Measurements from ENCODE around the gene DDX21. TPM values are rescaled to one million over a fixed set of nuclear protein-coding genes. Genes with fewer than 3 reads are reported as not detected.

Gene DDX21
- total and polyA plus RNA-seq, 2 of the 13 experiments (the other 11 are each of a cell fraction or from before 2014, with no cell fraction given): 52.5 to 147 TPM

DNA sequence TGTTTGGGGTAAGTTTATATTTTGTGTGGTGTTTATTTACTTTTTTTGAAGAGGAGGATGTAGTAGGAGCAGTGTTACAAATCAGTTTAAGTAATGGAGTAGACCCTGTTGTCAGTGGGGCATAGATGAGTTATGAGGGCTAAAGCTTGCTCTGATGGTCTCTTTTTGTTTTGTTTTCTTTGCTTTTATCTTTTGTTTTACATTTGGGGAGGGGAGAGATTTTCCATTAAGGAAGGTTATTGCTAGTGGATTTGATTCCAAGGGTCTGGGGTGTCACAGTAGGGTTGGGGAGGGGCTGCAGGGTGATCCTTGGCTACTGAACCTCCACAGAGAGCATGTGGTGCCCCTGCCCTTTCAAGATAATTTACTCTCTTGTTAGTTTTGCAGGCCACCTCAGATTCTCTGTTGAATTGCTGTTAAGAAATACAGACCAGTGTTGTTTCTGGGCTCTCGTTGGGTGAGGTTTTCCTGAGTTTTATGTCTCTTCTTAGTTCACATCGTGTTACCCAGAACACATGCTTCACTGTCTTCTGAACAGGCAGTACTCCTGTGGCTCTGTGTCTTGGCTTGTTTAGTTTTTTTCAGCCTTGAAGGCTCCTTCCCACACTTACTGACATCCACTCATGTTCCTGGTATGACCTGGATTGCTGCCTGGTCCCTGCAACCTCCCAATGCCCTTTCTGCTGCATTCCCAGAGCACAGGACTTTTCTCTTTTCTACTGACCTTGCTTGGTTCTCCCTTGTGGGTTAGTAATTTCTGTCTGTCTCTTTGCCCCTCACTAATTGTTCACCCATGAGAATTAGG lies 36.9 kb downstream of the DDX21 start:
- no peak overlapping the region for H3K4me3 ChIP-seq (replicated peaks in 1 of 3; ENCODE audit: insufficient read depth in 1 of 3, low read depth in 2 of 3, low read length in 3 of 3)
- no peaks in the 10 kb centered on the region for H3K9me3 ChIP-seq (ENCODE audit: low read length)
- peaks cover 35% of the 10 kb centered on the region for H3K4me1 ChIP-seq (ENCODE audit: insufficient read depth, low read length)
- peaks cover 52% of the 10 kb centered on the region for H3K79me2 ChIP-seq (ENCODE audit: insufficient read depth, low read length)
- peaks cover 0 to 7% of the 10 kb centered on the region in 2 experiments; a peak in 1 of 5 replicates for H3K36me3 ChIP-seq (replicated peaks in 1 of 2; ENCODE audit: control insufficient read depth in 1 of 2, insufficient read depth in 2 of 2, low read length in 2 of 2)
- 93% methylated on average over 2 of the region's 2 CpGs for WGBS (ENCODE audit: low lambda C conversion rate)
- no peak for ATAC-seq
- H4K20me1 ChIP-seq (ENCODE audit: insufficient read depth, low read length): no peaks in the 10 kb centered on the region
- in situ Hi-C loops (cut with HindIII; ENCODE audit: extremely low pct_ligation_motif_present, low pct_unique_long_range_greater_than_20kb) (no loop called here), intact Hi-C loops (cut with micrococcal nuclease; ENCODE audit: unreplicated experiment) (no loop called here)
- H3K27me3 ChIP-seq (ENCODE audit: control insufficient read depth in 1 of 2, insufficient read depth in 2 of 2, low read length in 2 of 2): no peaks in the 10 kb centered on the region; a peak in 1 of 5 replicates
- TF ChIP-seq GZF1 (CRISPR knock-in tag; IDR thresholded peaks at IDR 0.05) (no peak), BCL6 (CRISPR knock-in tag; IDR thresholded peaks at IDR 0.05) (no peak), NCOA2 (CRISPR knock-in tag; IDR thresholded peaks at IDR 0.05) (no peak), GMEB2 (CRISPR knock-in tag; IDR thresholded peaks at IDR 0.05; ENCODE audit: low read depth) (no peak), ZNF572 (CRISPR knock-in tag; IDR thresholded peaks at IDR 0.05) (no peak), ZNF670 (CRISPR knock-in tag; IDR thresholded peaks at IDR 0.05; ENCODE audit: borderline replicate concordance) (no peak), ZNF567 (CRISPR knock-in tag; IDR thresholded peaks at IDR 0.05; ENCODE audit: borderline replicate concordance) (no peak), ZBTB7B (CRISPR knock-in tag; IDR thresholded peaks at IDR 0.05) (no peak), TCF7L2 (IDR thresholded peaks at IDR 0.05; ENCODE audit: low read depth, low read length) (no peak), ZNF142 (CRISPR knock-in tag; IDR thresholded peaks at IDR 0.05) (no peak)
- TF ChIP-seq, protein P1, sequence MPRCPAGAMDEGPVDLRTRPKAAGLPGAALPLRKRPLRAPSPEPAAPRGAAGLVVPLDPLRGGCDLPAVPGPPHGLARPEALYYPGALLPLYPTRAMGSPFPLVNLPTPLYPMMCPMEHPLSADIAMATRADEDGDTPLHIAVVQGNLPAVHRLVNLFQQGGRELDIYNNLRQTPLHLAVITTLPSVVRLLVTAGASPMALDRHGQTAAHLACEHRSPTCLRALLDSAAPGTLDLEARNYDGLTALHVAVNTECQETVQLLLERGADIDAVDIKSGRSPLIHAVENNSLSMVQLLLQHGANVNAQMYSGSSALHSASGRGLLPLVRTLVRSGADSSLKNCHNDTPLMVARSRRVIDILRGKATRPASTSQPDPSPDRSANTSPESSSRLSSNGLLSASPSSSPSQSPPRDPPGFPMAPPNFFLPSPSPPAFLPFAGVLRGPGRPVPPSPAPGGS (CRISPR knock-in tag; IDR thresholded peaks at IDR 0.05): no peak
- H3K4me2 ChIP-seq (ENCODE audit: low read depth, low read length): no peak overlapping the region
- BruUV-seq (replicated peaks): no TSS peak
- DNase-seq (ENCODE audit: low spot score): no peak
- FAIRE-seq: no peak
- H3K27ac ChIP-seq (ENCODE audit: extremely low read length, insufficient read depth, low read length): no peak overlapping the region
- H3K9ac ChIP-seq (ENCODE audit: insufficient read depth, low read depth, low read length): no peak overlapping the region
- H2AFZ ChIP-seq (ENCODE audit: low read length): no peak overlapping the region
- CTCF ChIA-PET (ENCODE audit: low intra/inter-chr PET ratio, low total read pairs): no interaction called here
- POLR2A ChIA-PET: no interaction called here

Data from HepG2 (cell line).